K562 (cell line): Measurements from ENCODE around the gene THEM5. TPM values are rescaled to one million over a fixed set of nuclear protein-coding genes. Genes with fewer than 3 reads are reported as not detected.
A peak's percentile ranks its signal among the peaks of the same experiment; 100 is the strongest.

Experiments used
- ASH1L ChIP-seq: fragments of 450-650 bp; IDR thresholded peaks from 2 replicates; pipeline ENCODE4 v1.6.1; 2018; ENCODE audit warnings: borderline replicate concordance, mild to moderate bottlenecking, low read depth; ENCODE audit not compliant: partially characterized antibody
- HLTF ChIP-seq: fragments of 450-650 bp; IDR thresholded peaks from 2 replicates; pipeline ENCODE4 v1.6.1; 2016
- IFI16 ChIP-seq: fragments of 250-450 bp; sonication (Bioruptor Pico); IDR thresholded peaks from 2 replicates; pipeline ENCODE4 v2.1.2; 2022; ENCODE audit warnings: mild to moderate bottlenecking, inconsistent platforms
- MECOM ChIP-seq: fragments of 250-450 bp; sonication (Bioruptor Pico); IDR thresholded peaks from 2 replicates; pipeline ENCODE4 v1.8.0; 2022; ENCODE audit warnings: inconsistent platforms
- NCOR1 ChIP-seq: fragments of 450-650 bp; IDR thresholded peaks from 2 replicates; pipeline ENCODE4 v1.6.1; 2016; ENCODE audit warnings: mild to moderate bottlenecking, moderate library complexity
- POU5F1 ChIP-seq: fragments of 150-350 bp; IDR thresholded peaks from 2 replicates; pipeline ENCODE4 v1.6.1; 2014; ENCODE audit warnings: borderline replicate concordance, low read length, low read depth, mild to moderate bottlenecking; ENCODE audit not compliant: partially characterized antibody
- PRDM10 ChIP-seq: fragments of 450-650 bp; IDR thresholded peaks from 2 replicates; pipeline ENCODE4 v1.6.1; 2018; ENCODE audit not compliant: partially characterized antibody
- PURB ChIP-seq: sonication (generic); formaldehyde crosslinking; IDR thresholded peaks from 2 replicates; pipeline ENCODE4 v1.9.0; 2021; ENCODE audit warnings: low read depth, mild to moderate bottlenecking, missing genetic modification reagents
- SRSF7 ChIP-seq: fragments of 200-400 bp; formaldehyde crosslinking; optimal IDR thresholded peaks from 2 replicates; pipeline ENCODE3; 2017; ENCODE audit warnings: mild to moderate bottlenecking, low read depth, low read length
- TRIM24 ChIP-seq, 2 experiments: fragments of 450-650 bp; IDR thresholded peaks; 2 replicates each; pipeline ENCODE4 v1.6.1; 2016
- ZNF280A ChIP-seq: fragments of 450-650 bp; IDR thresholded peaks from 2 replicates; pipeline ENCODE4 v1.6.1; 2018; ENCODE audit warnings: mild to moderate bottlenecking, low read depth; ENCODE audit not compliant: partially characterized antibody
- ZNF431 ChIP-seq: sonication (generic); formaldehyde crosslinking; IDR thresholded peaks from 2 replicates; pipeline ENCODE4 v1.8.0; 2022; ENCODE audit warnings: mild to moderate bottlenecking, missing genetic modification reagents
- ZNF79 ChIP-seq: fragments of 250-450 bp; sonication (Bioruptor Pico); IDR thresholded peaks from 2 replicates; pipeline ENCODE4 v1.4.0; 2020; ENCODE audit warnings: low read depth, mild to moderate bottlenecking, moderate library complexity
- polyA plus RNA-seq, 8 experiments: library from polyadenylated mRNA; depleted of rRNA in 4 of 8; stranded (reverse) in 5 of 8; unstranded in 3 of 8; fragments of >200 nt; fragmentation: Nextera tagmentation in 2 of 8; fragmentation: Illumina TruSeq in 1 of 8; extraction: Ambion mirVana in 2 of 8; extraction: Trizol in 1 of 8; gene quantifications; 2 replicates each; pipeline versions ENCODE4 v1.2.1 to v1.2.3, GENCODE V29; 2011 to 2014; ENCODE audit warnings: inconsistent platforms in 1 of 8, missing spikeins in 1 of 8
- total RNA-seq, 7 experiments: library from RNA; depleted of rRNA in 6 of 7; stranded (reverse); fragments of >200 nt in 6 of 7; fragmentation: Illumina TruSeq in 2 of 7; extraction: Trizol in 2 of 7; gene quantifications; 2 replicates each; pipeline versions ENCODE4 v1.2.1 to v1.2.3, GENCODE V29; 2011 to 2021; ENCODE audit warnings: low replicate concordance in 1 of 7
- TF ChIP-seq, protein P1 (sequence below): sonication (generic); formaldehyde crosslinking; IDR thresholded peaks from 2 replicates; pipeline ENCODE4 v1.9.0; 2022; ENCODE audit warnings: mild to moderate bottlenecking, missing genetic modification reagents
- TF ChIP-seq, protein P2 (sequence below), 2 experiments: fragments of 450-650 bp in 1 of 2; sonication (generic) in 1 of 2; formaldehyde crosslinking in 1 of 2; IDR thresholded peaks in 1 of 2; conservative IDR thresholded peaks in 1 of 2; 2 replicates each; pipeline versions ENCODE4 v1.6.1 to v1.8.1; 2016 to 2023; ENCODE audit warnings: mild to moderate bottlenecking in 2 of 2, moderate library complexity in 2 of 2, inconsistent platforms in 1 of 2, missing genetic modification reagents in 1 of 2
- TF ChIP-seq, protein P3 (sequence below): fragments of 450-650 bp; formaldehyde crosslinking; IDR thresholded peaks from 2 replicates; pipeline ENCODE4 v1.4.0; 2020; ENCODE audit warnings: mild to moderate bottlenecking, moderate library complexity
- TF ChIP-seq, protein P4 (sequence below), 2 experiments: fragments of 450-650 bp; IDR thresholded peaks; 2 replicates each; pipeline ENCODE4 v1.6.1; 2016

THEM5 gene
- total and polyA plus RNA-seq, 9 of the 15 experiments (the other 6 are each of a cell fraction or from before 2014, with no cell fraction given): not detected

GRCh38 chr1:151846062-151846568 lies 7.4 kb downstream of the THEM5 start (continued):
- TF ChIP-seq PRDM10 (peak; percentile 39), ASH1L (peak; percentile 21), SRSF7 (no peak), ZNF280A (no peak), IFI16 (CRISPR knock-in tag) (no peak), PURB (CRISPR knock-in tag) (no peak), NCOR1 (no peak), MECOM (no peak), TRIM24 (IDR thresholded peaks at IDR 0.05) (0 out of 4 replicates have a peak, but pooled peaks of 1 of the 2 experiments have one; percentile 7), ZNF431 (CRISPR knock-in tag) (0 out of 2 replicates have a peak, but pooled peaks have one; percentile 18), POU5F1 (no peak), HLTF (no peak), ZNF79 (CRISPR knock-in tag) (no peak)
- TF ChIP-seq, protein P1, sequence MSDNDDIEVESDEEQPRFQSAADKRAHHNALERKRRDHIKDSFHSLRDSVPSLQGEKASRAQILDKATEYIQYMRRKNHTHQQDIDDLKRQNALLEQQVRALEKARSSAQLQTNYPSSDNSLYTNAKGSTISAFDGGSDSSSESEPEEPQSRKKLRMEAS (CRISPR knock-in tag): peak; percentile 76
- TF ChIP-seq, protein P2, sequence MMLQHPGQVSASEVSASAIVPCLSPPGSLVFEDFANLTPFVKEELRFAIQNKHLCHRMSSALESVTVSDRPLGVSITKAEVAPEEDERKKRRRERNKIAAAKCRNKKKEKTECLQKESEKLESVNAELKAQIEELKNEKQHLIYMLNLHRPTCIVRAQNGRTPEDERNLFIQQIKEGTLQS (IDR thresholded peaks at IDR 0.05): peak; percentile 72
- TF ChIP-seq, protein P2 (CRISPR knock-in tag; conservative IDR thresholded peaks at IDR 0.05): peak; percentile 71; the same call in 1 of the 2 replicates
- TF ChIP-seq, protein P3, sequence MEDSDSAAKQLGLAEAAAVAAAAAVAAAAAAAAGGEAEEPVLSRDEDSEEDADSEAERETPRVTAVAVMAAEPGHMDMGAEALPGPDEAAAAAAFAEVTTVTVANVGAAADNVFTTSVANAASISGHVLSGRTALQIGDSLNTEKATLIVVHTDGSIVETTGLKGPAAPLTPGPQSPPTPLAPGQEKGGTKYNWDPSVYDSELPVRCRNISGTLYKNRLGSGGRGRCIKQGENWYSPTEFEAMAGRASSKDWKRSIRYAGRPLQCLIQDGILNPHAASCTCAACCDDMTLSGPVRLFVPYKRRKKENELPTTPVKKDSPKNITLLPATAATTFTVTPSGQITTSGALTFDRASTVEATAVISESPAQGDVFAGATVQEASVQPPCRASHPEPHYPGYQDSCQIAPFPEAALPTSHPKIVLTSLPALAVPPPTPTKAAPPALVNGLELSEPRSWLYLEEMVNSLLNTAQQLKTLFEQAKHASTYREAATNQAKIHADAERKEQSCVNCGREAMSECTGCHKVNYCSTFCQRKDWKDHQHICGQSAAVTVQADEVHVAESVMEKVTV: no peak
- TF ChIP-seq, protein P4, sequence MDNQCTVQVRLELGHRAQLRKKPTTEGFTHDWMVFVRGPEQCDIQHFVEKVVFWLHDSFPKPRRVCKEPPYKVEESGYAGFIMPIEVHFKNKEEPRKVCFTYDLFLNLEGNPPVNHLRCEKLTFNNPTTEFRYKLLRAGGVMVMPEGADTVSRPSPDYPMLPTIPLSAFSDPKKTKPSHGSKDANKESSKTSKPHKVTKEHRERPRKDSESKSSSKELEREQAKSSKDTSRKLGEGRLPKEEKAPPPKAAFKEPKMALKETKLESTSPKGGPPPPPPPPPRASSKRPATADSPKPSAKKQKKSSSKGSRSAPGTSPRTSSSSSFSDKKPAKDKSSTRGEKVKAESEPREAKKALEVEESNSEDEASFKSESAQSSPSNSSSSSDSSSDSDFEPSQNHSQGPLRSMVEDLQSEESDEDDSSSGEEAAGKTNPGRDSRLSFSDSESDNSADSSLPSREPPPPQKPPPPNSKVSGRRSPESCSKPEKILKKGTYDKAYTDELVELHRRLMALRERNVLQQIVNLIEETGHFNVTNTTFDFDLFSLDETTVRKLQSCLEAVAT (IDR thresholded peaks at IDR 0.05): no peak
